ENCODE measurements around the gene CTCF.

Gene CTCF

DNA sequence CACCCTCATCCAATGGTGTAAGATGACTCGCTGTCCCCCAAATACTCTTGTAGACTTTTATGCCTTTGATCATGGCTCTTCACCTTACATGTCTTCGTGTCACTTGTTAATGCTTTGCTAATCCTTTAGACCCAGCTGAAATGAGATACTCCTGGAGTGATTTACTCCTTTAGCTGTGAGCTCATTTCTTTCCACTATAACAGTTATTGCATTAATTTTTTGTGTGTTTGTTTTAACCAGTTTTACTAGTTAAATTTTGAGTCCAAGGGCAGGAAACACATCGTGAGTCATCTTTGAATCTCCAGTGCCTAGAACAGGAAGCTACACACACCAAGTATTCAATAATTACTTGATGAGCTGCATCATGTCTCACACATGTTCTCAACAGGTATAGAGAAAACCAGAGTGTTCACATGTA, 6.5 kb upstream of the CTCF start:
- peak; percentile 70 for DNase-seq (ENCODE audit: low read depth)
- TF ChIP-seq, protein P1, sequence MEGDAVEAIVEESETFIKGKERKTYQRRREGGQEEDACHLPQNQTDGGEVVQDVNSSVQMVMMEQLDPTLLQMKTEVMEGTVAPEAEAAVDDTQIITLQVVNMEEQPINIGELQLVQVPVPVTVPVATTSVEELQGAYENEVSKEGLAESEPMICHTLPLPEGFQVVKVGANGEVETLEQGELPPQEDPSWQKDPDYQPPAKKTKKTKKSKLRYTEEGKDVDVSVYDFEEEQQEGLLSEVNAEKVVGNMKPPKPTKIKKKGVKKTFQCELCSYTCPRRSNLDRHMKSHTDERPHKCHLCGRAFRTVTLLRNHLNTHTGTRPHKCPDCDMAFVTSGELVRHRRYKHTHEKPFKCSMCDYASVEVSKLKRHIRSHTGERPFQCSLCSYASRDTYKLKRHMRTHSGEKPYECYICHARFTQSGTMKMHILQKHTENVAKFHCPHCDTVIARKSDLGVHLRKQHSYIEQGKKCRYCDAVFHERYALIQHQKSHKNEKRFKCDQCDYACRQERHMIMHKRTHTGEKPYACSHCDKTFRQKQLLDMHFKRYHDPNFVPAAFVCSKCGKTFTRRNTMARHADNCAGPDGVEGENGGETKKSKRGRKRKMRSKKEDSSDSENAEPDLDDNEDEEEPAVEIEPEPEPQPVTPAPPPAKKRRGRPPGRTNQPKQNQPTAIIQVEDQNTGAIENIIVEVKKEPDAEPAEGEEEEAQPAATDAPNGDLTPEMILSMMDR (conservative IDR thresholded peaks at IDR 0.05; ENCODE audit: control insufficient read depth, insufficient read depth, low read depth, low read length), result no peak

DNA sequence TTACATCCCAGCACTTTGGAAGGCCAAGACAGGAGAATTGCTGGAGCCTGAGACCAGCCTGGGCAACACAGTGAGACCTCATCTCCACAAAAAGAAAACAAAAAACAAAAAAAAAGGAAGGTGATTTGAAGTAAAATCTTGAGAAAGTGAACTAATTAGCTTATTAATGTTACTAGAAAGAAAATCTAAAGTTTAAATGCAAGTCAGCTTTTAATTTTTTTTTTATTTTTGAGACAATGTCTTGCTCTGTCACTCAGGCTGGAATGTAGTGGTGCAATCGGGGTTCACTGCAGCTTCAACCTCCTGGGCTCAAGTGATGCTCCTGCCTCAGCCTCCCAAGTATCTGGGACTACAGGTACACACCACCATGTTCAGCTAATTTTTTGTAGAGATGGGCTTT, 3.5 kb upstream of the CTCF start:
- no peak overlapping the region for H3K4me3 ChIP-seq (ENCODE audit: control insufficient read depth, low read depth, low read length)
- DNase-seq (ENCODE audit: low read depth), result no peak
- TF ChIP-seq, protein P1 (conservative IDR thresholded peaks at IDR 0.05; ENCODE audit: control insufficient read depth, insufficient read depth, low read depth, low read length), result no peak

More for the DNA sequence above, 6.5 kb upstream of the CTCF start:
- H3K4me3 ChIP-seq (ENCODE audit: control insufficient read depth, low read depth, low read length), result no peak overlapping the region

DNA sequence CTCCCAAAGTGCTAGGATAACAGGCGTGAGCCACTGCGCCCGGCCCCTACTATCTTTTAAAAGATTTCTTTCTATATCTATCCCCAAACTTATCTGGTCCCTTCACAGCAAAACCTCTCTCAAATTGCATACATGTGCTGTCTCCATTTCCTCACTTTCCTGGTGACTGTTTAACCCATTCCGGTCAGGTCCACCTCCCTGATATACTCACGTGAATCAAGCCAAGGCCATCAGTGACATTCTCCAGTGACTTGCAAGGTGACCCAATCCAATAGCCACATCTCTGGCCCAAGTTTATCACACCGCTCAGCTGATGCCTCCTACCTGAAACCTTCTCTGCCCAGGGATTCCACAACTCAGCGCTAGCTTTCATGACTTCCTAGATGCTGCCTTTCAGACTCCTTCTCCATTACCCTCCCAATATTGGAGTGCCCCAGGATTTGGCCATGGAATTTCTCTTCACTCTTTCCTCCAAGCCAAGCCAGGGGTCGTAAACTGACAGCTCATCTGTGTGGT, 1.4 kb upstream of the CTCF start:
- H3K4me3 ChIP-seq (ENCODE audit: control insufficient read depth, low read depth, low read length), result no peak overlapping the region
- no peak for DNase-seq (ENCODE audit: low read depth)
- TF ChIP-seq, protein P1 (conservative IDR thresholded peaks at IDR 0.05; ENCODE audit: control insufficient read depth, insufficient read depth, low read depth, low read length), result no peak

DNA sequence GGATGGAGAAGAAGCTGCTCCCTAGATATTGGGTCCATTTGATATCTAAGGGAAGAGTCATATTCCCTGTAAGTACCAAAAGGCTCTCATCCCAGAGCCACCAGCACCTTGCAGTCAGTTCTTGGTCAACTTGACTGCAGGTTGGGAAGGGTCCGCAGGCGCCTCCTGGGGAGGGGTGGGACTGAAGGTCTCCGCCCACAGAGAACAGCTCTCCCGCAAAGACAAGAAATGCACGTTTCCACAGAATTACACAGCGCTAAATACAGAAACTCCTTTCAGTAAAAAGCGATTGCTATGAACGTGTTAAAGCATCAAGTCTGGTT, 864 bp upstream of the CTCF start:
- TF ChIP-seq, protein P1 (conservative IDR thresholded peaks at IDR 0.05; ENCODE audit: control insufficient read depth, insufficient read depth, low read depth, low read length), result no peak
- no peak for DNase-seq (ENCODE audit: low read depth)
- H3K4me3 ChIP-seq (ENCODE audit: control insufficient read depth, low read depth, low read length), result peak overlapping the region; percentile 65

DNA sequence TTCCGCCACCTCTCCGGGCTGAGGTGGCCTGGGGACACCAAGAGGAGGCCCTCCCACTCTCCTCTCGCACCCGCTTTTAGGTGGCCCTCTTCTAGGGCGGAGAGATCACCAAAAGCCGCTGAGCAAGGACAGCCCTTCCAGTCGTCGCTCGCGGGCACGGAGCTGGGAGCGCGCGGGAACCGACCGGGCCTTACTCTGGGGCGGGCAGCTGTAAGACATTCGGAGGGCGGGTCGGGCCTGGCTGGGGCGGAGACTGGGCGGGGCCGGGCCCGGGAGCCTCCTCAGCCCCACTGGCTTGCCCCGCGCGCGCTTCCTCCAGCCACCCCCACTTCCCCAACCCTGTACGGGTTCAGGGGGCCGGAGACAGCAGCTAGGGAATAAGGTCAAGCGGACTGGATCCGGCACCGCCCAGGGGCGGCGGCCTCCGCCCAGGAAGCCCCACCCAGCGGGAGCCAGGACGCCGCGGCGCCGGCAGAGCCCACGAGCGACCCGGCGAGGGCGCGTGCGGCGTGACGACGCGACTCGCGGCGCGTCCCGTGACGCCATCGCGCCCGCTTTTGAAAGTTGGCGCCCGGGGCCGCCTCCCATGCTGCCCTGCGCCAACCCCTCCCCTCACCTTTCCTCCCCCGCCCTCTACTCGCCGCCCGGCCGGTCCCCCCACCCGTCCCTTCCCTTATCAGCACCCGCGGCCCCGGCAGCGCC, 351 bp upstream of the CTCF start:
- DNase-seq (ENCODE audit: low read depth), result peak; percentile 96

DNA sequence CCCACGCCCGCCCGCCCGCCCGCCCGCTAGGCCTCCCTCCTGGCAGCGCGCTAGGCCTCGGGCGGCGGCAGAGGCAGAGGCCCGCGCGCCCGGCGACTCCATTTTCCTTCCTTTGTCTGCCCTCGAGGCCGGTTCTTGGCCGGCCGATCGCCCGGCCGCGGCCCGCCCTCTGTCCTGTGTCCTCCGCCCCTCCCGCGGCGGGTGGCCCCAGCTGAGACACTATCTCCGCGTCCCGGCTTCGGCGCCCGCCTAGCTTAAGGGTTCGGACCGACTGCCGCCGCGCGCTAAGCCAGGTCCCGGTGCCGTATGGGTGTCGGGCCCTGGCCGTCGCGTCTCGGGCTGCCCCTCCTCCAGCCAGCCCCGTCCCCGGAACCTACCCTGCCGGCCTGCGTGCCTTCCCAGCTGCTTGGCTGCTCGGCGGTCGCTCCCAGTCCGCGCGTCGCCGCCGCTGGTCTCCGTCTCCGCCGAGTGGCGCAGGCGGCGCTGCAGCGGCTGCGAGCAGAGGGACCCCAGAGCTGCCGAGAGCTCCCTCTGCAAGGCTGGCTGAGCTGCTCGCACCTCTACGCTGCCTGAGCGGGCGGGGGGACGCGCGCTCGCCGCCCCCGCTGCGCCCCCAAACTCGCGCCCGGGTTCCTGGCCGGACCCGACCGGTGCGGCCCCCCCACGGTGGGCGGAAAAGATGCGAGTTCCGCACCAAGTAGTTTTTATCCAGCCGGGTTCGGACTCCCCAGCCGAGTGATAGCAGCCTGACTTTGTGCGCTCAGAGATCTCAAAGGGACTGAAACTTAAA, 787 bp downstream of the CTCF start:
- DNase-seq (ENCODE audit: low read depth), result no peak
- peak overlapping the region; percentile 69 for H3K4me3 ChIP-seq (ENCODE audit: control insufficient read depth, low read depth, low read length)
- TF ChIP-seq, protein P1 (conservative IDR thresholded peaks at IDR 0.05; ENCODE audit: control insufficient read depth, insufficient read depth, low read depth, low read length), result no peak

More for the DNA sequence above, 351 bp upstream of the CTCF start:
- TF ChIP-seq, protein P1 (conservative IDR thresholded peaks at IDR 0.05; ENCODE audit: control insufficient read depth, insufficient read depth, low read depth, low read length), result no peak
- H3K4me3 ChIP-seq (ENCODE audit: control insufficient read depth, low read depth, low read length), result peak overlapping the region; percentile 65

Measured in fibroblast of mammary gland (primary cell).